HG03571 (cell line): ENCODE data around the gene COL4A5.

Source experiments
- ATAC-seq: cut with Tn5 transposase; IDR thresholded peaks from one replicate; pipeline ENCODE4 v1.9.1; 2021; ENCODE audit not compliant: unreplicated experiment

The COL4A5 gene

DNA sequence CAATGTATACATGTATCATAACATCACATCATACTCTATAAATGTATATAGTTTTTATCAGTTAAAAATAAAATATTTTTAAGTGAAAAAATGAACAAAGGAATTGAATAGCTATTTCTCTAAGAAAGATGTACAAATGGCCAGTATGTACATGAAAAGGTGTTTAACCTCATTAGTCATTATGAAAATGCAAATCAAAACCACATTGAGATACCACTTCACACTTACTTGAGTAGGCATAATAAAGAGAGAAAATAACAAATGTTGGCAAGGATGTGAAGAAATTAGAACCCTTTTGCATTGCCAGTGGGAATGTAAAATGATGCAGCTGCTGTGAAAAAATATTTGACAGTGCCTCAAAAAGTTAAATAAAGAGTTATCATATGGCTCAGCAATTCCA is 201.2 kb downstream of the COL4A5 start:
- ATAC-seq: no peak

DNA sequence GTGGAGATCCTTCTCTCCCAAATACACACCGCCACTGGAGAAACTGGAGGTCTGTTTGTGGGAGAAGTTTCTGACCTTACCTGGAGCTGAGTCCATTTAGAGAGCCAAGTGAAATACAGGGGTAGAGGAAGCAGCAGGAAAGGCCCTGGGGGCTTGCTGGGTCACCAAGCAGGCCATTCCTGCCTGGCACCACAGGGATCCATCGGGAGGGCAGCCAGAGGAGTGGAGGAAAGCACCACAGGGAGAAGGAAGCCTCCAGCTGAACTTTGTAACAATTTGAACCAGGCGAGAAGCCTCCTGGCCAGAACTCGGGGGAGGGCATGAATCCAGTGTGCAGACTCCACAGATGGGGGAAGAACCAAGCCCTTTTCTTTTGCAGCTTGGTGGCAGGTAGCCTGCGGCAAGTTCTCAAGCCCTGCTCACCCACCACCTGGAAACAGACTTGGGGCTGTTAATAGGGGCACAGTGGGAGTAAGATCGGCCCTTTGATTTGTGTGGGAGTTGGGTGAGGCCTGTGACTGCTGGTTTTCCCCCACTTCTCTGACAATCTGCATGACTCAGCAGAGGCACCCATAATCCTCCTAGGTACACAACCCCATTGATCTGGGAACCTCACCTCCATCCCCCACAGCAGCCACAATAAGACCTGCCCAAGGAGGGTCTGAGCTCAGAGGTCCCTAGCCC is 202.1 kb downstream of the COL4A5 start:
- ATAC-seq: no peak

DNA sequence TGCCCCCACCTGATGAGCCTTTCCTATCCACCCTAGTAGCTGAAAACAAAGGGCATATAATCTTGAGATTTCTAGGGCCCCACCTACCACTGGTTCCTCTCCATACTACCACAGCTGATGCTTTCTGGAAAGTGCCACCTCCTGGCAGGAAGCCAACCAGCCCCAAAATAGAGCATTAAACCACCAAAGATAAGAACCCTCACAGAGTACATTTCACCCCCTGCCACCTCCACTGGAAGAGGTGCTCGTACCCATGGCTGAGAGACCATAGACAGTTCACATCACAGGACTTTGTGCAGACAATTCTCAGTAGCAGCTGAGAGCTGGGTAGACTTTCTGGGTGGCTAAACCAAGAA is 202.6 kb downstream of the COL4A5 start:
- no peak for ATAC-seq

DNA sequence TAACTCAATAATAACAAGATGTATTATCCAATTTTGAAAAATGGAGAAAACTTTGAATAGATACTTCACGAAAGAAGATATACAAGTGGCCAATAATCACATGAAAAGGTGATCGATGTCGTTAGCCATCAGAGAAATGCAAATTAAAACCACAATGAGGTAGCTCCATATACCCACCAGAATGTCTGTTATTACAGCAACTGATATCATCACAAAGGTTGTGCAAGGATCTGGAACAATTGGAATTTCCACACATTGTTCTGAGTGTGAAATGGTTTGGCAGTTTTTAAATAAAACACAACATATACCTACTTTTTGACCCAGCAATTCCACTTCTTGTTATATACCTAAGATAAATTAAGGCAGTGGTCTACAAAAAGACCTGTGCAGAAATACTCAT is 225.1 kb downstream of the COL4A5 start:
- ATAC-seq: no peak

DNA sequence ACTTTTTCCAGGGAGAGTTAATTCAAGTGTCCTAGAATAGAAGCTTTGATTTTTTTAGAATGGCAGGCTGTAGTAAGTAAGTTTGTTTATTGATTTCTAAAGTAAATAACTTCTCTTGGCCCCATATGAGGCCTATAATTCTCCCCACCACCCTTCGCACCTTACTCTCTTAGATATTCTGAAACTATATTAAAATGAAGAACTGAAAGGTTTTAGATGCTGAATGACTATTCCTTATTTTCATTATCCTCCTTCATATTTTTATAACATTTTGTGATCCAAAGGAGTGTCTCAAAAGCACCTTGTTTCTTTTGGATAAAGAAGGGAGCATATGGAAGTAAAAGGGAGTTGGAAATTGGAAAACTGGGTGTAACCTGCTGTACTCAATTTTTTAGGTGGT is 226.5 kb downstream of the COL4A5 start:
- ATAC-seq: no peak

DNA sequence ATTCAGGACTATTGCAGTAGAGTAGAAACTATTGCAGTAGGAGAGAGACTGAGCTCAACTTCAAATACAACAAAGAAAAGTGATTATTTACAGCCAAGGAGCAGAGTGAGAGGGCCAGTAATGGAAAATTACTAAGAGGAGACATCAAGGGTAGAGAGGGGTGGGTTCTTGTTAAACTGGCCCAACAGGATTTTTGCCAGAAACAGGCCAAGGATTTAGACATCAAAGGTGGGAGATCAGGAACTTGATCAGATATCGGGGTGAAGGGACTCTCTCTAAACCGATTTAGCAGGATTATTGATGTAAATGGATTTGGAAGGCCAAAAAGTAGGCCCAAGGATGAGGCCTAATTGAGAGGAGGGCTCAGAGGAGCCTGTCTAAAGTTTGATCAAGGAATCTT is 231.9 kb downstream of the COL4A5 start:
- ATAC-seq: no peak

DNA sequence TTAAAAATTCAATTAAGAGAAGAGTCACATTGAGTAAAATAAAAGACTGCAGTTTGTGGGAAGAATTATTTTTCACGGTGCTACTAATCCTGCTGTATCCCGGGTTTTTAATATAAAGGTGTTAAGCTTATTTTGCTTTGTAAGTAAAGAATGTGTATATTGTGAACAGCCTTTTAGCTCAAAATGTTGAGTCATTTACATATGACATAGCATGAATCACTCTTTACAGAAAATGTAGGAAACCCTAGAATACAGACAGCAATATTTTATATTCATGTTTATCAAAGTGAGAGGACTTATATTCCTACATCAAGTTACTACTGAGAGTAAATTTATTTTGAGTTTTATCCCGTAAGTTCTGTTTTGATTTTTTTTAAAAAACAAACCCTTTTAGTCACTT is 257.1 kb downstream of the COL4A5 start:
- no peak for ATAC-seq

DNA sequence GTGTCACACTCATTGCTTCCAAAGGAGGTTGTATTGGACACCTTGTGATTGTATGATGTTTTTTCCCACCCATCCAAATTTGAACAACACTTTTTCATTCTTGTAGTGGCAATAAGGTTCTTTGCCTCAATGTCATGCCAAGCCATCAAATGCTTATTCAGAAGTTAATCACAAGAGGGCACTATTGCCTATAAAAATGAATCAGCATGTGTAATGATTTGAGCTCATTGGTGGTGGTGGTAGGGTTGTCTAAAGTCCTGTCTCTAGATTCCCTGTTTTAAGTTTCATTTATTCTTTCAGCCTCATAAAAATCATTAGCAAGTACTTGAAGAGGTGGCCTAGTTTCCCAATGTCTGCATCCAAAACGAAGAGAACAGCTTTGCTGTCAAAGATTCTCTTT is 259.7 kb downstream of the COL4A5 start:
- ATAC-seq: no peak

DNA sequence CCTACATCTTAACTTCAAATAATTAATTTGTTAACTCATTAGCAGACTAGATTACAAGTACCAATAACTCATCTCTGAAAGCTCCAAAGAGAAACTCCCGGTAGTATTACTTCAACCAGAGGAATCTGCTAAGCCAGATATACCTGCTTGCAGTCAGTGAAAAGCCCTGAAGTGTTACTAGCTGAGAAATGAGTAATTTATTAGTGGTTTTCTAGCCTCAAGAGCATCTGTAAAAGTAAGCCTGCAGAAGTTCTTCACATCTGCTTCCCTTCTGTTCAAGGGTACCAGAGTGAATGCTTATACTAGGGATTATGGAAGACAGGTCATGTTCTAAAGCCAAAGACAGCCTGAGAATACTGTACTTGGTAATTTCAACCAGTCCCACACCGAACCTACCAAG is 262.0 kb downstream of the COL4A5 start:
- ATAC-seq: no peak

DNA sequence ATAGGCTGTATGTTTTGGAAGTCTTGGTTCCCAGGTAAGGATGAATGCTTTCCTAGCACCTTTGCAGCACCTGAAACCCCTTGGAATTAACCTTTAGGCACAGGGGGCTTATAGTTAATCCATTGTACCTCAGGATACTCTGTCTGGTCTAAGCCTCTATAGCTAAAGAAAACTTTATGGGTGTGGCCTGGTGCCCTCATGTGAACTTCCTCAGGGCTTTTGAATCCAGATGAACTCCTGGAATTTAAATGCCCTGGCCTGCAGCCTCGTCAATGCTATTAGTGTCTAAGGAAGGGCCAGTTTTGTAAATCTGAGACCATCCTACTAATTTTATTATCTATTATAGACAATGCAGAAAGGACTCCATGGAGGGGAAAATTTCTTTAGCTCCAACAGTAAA is 262.9 kb downstream of the COL4A5 start:
- ATAC-seq: no peak

DNA sequence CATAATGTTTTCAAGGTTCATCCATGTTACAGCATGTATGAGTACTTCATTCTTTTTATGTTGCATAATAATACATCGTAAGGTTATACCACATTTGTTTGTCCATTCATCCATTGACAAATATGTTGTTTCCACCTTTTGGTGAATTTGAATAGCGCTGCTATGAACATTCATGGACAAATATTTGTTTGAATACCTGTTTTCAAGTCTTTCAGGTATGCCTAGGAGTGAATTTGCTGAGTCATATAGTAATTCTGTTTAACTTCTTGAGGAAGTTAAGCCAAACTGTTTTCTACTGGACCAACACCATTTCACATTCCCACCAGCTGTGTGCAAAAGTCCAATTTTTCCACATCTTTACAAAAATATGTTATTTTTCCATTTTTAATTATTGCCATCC is 265.2 kb downstream of the COL4A5 start:
- ATAC-seq: no peak

DNA sequence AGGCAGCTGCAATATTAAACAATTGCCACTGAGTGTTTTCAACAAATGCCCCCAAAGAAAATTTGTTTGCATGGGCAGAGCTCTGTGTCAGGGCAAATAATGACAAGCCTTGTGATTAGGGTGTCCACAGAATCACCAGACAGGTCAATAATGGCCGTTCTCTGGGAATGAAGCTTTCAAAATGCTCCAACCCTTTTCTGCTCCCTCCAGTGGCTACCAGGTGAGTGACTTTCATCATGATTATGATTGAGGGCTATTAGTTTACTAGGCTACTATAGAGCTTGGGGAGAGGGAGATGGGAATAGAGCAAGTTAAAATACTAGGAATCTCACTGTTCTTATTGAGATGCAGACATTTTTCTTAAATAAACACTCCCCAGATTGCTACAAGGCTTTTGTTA is 273.2 kb downstream of the COL4A5 start:
- ATAC-seq: no peak

DNA sequence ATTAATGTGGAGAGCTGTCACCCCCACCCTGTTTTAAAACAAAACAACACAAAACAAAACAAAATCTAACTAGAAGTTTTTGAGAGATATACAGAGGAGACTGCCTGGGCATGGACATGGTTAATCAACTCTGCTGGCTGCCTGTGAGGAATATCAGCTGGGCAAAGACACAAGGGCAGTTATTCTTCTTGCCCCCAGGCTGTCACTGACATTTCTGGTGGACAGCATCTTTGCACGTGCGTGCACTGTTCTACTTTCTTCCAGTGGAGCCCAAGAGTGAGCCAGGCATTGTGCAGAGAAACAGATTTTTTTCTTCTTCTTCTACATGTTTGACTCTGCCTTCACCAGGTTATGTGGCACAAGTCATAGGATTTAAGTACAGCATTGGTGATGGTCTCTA is 282.9 kb downstream of the COL4A5 start:
- no peak for ATAC-seq

DNA sequence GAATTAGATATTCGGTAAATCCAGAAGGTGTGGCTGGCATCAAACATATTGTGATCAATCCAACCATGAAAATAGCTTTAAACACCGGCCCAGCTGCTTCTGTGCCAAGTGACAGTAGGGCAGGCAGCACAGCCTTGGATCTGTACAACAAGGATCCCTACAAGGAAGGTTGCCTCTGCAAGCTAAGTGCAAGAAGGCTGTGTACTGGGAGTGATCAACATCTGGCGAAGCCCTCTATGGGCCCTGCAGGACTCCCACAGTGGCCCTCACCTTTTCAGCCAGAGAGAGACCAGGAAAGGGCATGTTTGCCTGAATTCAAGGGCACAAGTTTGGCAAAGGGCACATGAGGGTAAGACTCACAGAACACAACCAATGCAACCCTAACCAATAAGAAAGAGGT is 287.1 kb downstream of the COL4A5 start:
- ATAC-seq: no peak

DNA sequence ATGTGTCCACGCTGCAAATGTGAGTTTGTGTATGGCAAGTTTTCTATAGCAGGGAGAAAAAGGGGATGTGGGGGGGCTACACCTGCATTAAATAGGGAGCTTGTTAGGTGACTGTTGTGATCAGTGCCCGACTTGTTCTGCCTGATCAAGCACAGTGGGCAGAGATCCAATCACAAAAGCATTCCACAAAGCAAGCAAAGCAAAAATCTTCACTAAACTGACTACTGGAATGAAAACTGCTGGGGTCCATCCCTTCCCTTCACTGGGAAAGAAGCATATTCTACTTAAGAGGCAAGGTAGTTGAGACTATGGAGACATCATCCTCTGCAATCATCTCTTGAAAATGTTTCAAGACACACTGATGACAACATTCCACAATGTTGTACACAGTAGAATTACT is 291.5 kb downstream of the COL4A5 start:
- no peak for ATAC-seq

DNA sequence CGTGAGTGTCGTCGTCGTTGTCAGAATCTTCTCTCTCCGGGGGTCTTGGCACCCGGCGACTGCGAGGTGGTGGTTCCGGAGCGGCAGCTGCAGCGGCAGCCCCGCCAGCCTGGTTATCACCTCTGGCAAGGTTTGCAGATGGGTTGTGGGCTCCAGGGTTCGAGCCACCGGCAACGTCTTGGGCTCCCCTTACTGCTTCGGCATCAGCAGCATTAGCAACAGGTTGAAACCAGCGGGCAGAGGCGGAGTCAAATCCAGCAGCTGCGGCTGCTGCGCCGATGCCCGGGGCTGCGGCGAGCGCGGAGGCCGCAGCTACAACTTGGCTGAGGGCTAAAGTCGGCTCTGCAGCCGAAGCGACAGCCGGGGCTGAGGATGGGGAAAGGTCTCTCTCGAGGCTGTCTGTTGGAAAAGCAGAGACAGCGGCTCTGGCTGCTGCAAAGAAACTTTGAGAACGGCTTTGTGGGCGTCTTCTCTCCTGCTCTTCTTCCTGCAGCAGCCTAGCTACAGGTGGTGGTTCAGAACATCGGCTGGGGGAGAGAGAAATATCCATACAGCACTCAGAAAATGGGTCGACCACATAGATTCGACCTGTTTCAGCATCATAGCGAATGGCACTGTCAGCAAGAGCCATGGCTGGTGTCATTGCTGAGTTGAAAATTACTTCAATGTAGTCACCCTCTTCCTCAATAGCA is 293.1 kb downstream of the COL4A5 start:
- ATAC-seq: no peak

DNA sequence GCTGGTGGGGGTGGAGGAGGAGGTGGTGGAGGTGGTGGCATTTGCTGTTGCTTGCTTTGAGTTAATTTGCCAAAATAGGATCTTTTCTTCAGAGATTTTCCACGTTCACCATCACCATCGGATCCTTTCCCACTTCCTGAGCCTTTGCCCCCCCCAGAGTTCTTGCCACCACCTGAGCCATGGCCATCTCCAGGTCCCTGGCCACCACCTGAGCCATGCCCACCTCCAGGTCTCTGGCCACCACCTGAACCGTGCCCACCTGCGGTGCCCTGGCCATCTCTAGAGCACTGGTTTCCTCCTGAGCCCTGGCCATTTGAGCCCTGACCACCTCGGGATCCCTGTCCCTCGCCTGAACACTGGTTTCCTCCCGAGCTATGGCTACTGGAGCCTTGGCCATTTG is 294.8 kb downstream of the COL4A5 start:
- ATAC-seq: no peak

DNA sequence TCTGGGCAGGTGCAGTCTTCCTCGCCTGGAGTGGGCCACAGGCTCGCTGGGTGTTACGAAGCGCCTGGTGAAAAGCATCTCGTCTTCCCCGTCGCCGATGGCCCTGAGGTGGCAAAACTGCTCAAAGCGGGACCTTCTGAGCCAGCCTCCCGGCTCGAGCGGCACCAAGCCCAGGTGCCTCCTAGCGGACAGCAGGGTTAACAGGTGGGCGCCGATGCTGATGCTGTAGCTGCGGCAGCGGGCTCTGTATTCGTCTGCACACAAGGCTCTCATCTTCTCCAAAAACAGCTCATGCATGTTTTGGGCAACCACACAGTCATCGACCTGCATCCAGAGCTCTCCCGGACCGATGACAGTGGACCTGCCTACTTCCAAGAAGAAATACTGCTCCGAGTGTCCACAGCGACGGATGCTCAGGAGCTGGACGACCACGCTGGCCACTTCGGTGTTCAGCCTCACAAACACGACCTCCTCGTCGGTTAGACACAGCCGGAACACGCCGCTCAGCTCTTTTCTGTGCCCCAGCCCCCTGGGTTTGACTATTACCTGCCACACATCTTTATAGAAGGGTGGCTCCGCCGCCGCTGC is 295.5 kb downstream of the COL4A5 start:
- no peak for ATAC-seq

DNA sequence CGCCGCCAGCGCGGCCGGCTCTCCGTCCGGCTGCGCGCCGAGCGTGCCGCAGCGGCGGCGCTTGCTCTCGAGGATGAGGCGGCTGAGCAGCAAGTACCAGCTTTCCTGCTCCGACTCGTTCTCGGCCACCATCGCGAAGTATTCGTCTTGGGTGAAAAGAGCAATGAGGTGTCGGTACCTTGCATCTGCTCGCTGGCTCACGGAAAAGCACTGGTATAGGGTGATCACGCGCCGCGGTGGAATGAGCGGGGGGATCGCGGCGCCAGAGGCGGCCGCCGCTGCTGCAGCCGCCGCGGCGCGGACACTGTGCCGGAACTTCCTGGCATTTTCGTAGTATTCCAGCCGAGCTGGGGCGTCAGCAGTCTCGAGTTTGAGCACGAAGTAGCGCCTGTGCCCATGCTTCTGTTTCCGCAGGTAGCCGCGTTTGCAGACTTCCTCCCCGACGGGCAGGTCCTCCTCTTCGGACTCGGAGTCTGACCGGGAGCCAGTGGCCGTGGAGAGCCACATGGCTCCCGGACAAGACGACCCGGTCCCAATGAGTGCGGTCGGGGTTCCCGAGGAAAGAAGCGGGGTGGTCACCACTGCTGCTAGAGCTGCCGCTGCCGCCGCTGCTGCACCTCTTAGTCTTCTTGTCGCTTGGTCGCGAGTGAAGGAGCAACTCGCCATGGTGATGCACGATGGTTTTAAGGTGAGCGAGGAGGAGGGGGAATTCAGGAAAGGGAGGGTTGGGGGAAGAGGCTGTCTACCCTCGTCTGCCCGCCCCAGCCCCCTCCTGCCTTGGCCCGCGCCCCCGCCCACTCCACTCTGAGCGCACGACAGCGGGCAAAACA is 296.3 kb downstream of the COL4A5 start:
- no peak for ATAC-seq

DNA sequence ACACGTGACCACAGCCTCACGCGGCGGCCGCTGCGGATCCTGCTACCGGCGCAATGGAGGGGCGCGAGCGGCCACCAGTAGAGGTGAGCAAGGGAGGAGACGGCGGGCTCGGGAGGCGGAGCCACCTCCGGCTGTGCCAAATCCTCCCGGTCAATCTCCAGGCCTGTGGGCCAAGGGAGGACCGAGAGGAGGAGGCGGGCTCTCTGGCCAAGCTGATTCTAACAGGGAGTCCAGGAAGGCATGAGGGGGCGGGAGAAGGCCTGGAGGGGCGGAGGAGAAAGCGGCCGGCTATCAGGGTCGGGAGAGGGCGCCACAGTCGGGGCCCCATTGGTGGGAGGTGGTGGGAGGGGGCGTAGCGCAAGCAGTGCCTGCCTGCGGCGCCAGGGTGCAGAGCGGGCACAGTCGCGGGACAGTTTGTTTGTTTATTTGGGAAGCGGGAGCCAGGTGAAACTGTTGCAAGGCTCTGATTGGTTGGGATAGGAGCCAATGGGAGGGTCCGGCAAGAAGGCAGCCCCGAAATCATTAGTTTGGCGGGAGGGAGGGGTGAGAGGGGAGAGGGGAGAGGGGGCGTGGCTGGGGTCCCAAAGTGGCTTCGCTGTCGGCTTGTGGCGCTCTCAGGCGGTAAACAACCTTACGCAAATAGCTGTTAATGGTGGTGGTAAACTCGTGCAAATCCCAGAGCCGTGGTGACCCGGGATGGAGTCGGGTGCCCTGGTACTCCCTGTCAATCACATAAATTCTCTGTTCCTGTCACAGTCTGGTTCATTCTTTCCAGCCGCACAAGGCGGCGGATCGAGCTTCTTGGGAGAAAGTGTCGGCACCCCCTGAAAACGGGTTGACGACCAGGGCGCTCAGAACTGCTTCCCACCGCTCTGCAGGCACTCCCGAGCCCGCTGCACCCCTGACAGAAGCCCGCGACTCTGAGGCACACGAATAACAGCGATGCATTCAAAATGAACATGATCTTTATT is 297.2 kb downstream of the COL4A5 start, which contains the start of gene IRS4:
Gene IRS4, minus strand, starts transcription at position 55 of the 971 bp plus-strand sequence.
- ATAC-seq: no peak

DNA sequence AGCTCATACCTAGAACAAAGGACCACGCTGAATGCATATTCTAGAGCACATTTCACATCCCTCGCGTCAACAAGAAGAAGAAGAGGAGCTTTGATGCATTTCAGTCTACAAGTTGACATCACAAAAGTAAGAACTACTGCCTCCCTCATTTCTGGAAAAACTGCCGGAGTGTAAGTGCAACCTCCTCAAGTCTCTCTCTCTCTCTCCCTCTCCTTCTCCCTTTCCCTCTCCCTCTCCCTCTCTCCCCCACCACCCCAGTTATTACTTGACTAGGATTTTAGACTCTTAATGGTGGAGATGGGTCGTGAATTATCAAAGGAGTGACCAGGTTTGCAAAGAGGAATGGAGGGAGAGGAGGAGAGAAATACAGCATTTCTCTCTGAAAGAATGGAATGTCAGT is 298.1 kb downstream of the COL4A5 start:
- ATAC-seq: no peak
